Measurements from ENCODE around the gene SMAD4.
"Not testable (repeated sequence)": the region's sequence is repeated elsewhere in the genome, so short reads cannot be mapped to it uniquely, and the experiment has no call there.

SMAD4 gene

DNA sequence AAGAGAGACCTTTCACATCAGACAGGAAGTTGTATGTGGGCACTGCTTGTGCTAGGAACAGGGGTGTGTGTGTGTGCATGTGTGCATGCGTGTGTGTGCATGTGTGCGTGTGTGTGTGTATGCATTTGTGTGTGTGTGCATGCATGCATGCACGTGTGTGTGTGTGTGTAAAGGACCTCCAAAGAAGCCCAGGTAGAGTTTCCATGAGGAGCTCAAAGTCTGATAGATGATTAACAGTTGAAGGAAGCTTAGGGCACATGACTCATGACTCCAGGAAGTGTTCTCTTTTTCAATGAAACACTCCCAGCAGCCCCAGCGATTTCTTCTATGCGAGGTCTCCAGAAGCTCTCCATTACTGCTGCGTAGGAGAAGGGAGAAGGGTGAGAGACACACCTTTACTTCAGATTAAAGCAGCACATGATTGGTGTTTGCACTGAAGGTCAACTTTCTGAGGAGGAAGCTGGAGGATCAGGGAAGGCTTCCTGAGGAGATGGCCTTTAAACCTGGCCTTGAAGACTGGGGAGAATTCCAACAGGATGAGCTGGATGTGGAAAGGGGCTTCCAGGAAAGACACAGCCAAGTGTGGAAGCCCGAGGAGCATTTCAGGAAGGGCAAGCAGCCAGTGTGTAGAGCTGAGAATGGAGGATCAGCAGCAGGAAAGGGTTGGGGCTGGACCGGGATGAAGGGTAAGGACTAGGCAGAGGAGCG, 77.7 kb downstream of the SMAD4 start:
- H3K9ac ChIP-seq (ENCODE audit: low read depth in 1 of 2, low read length in 2 of 2), result no peak overlapping the region
- no peak overlapping the region for H3K27ac ChIP-seq (ENCODE audit: low read depth, low read length)
- H3K4me1 ChIP-seq (ENCODE audit: control insufficient read depth in 1 of 2, insufficient read depth in 2 of 2, low read length in 2 of 2), result no peaks in the 10 kb centered on the region
- H3K9me3 ChIP-seq (ENCODE audit: control insufficient read depth in 1 of 2, low read length in 2 of 2), result no peaks in the 10 kb centered on the region
- no peaks in the 10 kb centered on the region for H3K36me3 ChIP-seq (ENCODE audit: control insufficient read depth in 1 of 2, insufficient read depth in 2 of 2, low read length in 2 of 2)
- no peak overlapping the region for H3K4me3 ChIP-seq (ENCODE audit: low read depth in 1 of 2, low read length in 2 of 2)
- no peaks in the 10 kb centered on the region for H3K27me3 ChIP-seq (ENCODE audit: control insufficient read depth in 1 of 2, insufficient read depth in 2 of 2, low read length in 2 of 2)

DNA sequence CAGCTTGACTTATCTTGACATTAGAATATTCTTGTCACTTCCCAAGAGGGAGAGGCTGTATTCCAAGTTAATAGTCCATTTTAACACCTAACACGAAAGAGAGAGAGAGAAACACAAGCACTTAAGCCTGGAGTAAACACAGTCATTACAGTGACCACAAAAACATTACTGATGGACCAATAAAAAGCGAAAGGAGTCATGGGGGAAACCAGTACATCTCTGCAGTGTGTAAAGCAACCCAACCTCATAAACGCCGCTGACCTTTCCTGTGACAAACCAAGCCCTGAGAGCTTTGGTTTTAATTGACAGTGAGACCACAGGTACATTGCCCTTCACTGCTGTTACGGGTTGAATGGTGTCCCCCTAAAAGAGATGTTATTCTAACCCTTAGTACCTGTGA, 78.3 kb downstream of the SMAD4 start:
- H3K9me3 ChIP-seq (ENCODE audit: control insufficient read depth in 1 of 2, low read length in 2 of 2), result no peaks in the 10 kb centered on the region
- no peak overlapping the region for H3K9ac ChIP-seq (ENCODE audit: low read depth in 1 of 2, low read length in 2 of 2)
- no peak overlapping the region for H3K27ac ChIP-seq (ENCODE audit: low read depth, low read length)
- no peaks in the 10 kb centered on the region for H3K36me3 ChIP-seq (ENCODE audit: control insufficient read depth in 1 of 2, insufficient read depth in 2 of 2, low read length in 2 of 2)
- no peak overlapping the region for H3K4me3 ChIP-seq (ENCODE audit: low read depth in 1 of 2, low read length in 2 of 2)
- H3K4me1 ChIP-seq (ENCODE audit: control insufficient read depth in 1 of 2, insufficient read depth in 2 of 2, low read length in 2 of 2), result no peaks in the 10 kb centered on the region
- H3K27me3 ChIP-seq (ENCODE audit: control insufficient read depth in 1 of 2, insufficient read depth in 2 of 2, low read length in 2 of 2), result no peaks in the 10 kb centered on the region

DNA sequence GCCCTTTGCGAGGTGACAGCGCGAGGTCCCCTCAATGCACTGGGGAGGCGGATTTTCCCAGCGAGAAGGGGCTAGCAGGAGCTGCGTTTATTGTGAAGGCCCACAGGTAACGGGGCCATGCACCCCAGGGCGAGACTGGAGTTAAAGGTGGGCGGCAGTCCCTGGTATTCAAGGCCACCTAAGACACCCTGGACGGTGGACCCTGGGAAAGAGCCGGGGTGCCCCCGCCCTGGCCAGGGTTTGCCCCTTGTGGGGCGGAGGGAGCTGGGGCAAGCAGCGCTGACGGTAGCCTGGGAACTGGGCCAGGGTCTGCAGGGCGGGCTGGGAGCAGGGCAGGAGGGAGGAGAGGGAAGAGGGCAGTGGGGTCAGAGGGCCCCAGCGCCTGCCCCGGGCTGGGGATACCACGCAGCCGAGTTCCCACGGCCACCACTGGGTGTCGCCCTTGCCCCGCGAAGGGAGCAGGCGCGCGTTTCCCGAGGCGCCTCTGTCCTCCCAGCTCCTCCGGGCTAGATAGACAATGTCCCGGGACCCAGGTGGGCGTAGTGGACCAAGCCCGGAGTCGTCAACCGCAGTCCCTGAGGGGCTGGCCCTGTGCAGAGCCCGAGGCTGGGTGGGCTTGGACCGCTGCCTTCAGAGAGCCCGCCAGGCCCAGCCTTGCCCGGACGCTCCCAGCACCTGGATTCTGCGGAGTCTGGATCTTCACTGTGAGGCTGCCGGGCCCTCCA, 80.2 kb downstream of the SMAD4 start:
- H3K4me3 ChIP-seq (ENCODE audit: low read depth in 1 of 2, low read length in 2 of 2), result no peak overlapping the region
- no peaks in the 10 kb centered on the region for H3K9me3 ChIP-seq (ENCODE audit: control insufficient read depth in 1 of 2, low read length in 2 of 2)
- H3K9ac ChIP-seq (ENCODE audit: low read depth in 1 of 2, low read length in 2 of 2), result no peak overlapping the region
- no peaks in the 10 kb centered on the region for H3K4me1 ChIP-seq (ENCODE audit: control insufficient read depth in 1 of 2, insufficient read depth in 2 of 2, low read length in 2 of 2)
- no peaks in the 10 kb centered on the region for H3K36me3 ChIP-seq (ENCODE audit: control insufficient read depth in 1 of 2, insufficient read depth in 2 of 2, low read length in 2 of 2)
- no peak overlapping the region for H3K27ac ChIP-seq (ENCODE audit: low read depth, low read length)
- no peaks in the 10 kb centered on the region for H3K27me3 ChIP-seq (ENCODE audit: control insufficient read depth in 1 of 2, insufficient read depth in 2 of 2, low read length in 2 of 2)

DNA sequence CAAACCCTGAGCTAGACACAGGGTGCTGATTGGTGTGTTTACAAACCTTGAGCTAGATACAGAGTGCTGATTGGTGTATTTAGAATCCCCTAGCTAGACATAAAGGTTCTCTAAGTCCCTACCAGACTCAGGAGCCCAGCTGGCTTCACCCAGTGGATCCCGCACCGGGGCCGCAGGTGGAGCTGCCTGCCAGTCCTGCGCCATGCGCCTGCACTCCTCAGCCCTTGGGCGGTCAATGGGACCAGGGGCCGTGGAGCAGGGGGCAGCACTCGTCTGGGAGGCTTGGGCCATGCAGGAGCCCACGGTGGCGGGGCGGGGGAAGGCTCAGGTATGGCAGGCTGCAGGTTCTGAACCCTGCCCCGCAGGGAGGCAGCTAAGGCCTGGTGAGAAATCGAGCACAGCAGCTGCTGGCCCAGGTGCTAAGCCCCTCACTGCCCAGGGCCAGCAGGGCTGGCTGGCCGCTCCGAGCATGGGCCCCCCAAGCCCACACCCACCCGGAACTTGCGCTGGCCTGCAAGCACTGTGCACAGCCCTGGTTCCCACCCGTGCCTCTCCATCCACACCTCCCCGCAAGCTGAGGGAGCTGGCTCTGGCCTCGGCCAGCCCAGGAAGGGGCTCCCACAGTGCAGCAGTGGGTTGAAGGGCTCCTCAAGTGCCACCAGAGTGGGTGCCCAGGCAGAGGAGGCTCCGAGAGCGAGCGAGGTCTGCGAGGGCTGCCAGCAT, 81.8 kb downstream of the SMAD4 start:
- not testable (repeated sequence) for H3K9me3 ChIP-seq (ENCODE audit: control insufficient read depth in 1 of 2, low read length in 2 of 2); H3K4me1 ChIP-seq (ENCODE audit: control insufficient read depth in 1 of 2, insufficient read depth in 2 of 2, low read length in 2 of 2); H3K36me3 ChIP-seq (ENCODE audit: control insufficient read depth in 1 of 2, insufficient read depth in 2 of 2, low read length in 2 of 2); H3K9ac ChIP-seq (ENCODE audit: low read depth in 1 of 2, low read length in 2 of 2); H3K27me3 ChIP-seq (ENCODE audit: control insufficient read depth in 1 of 2, insufficient read depth in 2 of 2, low read length in 2 of 2); H3K4me3 ChIP-seq (ENCODE audit: low read depth in 1 of 2, low read length in 2 of 2); H3K27ac ChIP-seq (ENCODE audit: low read depth, low read length)

DNA sequence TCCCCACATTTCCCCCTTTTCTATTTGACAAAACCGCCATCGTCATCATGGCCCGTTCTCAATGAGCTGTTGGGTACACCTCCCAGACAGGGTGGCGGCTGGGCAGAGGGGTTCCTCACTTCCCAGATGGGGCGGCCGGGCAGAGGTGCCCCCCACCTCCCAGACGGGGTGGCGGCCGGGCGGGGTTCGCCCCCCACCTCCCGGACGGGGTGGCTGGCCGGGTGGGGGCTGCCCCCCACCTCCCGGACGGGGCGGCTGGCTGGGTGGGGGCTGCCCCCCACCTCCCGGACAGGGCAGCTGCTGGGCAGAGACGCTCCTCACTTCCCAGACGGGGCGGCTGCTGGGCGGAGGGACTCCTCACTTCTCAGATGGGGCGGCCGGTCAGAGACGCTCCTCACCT, 87.0 kb downstream of the SMAD4 start:
- H3K36me3 ChIP-seq (ENCODE audit: control insufficient read depth in 1 of 2, insufficient read depth in 2 of 2, low read length in 2 of 2); H3K4me1 ChIP-seq (ENCODE audit: control insufficient read depth in 1 of 2, insufficient read depth in 2 of 2, low read length in 2 of 2); H3K9me3 ChIP-seq (ENCODE audit: control insufficient read depth in 1 of 2, low read length in 2 of 2); H3K27ac ChIP-seq (ENCODE audit: low read depth, low read length); H3K4me3 ChIP-seq (ENCODE audit: low read depth in 1 of 2, low read length in 2 of 2); H3K27me3 ChIP-seq (ENCODE audit: control insufficient read depth in 1 of 2, insufficient read depth in 2 of 2, low read length in 2 of 2); H3K9ac ChIP-seq (ENCODE audit: low read depth in 1 of 2, low read length in 2 of 2): not testable (repeated sequence)

DNA sequence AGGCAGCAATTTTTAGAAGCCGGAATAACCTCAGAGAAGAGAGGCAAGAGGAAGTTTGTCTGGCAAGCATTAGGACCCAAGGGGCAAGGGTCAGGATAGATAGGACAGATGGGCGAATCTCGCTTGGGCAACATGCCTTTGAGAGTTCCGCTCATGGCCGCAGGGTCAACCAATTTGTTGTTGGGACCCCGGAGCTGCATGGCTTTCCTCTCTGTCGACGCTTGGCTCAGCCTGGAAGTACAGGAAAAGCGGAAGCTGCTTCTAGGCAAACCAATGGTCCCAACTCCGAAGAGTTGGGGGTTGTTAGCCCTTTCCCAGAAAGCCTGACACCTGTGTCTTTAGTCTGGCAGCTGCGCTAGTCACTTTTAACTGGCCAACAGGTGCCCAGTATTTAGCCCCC, 89.5 kb downstream of the SMAD4 start:
- H3K27ac ChIP-seq (ENCODE audit: low read depth, low read length); H3K9me3 ChIP-seq (ENCODE audit: control insufficient read depth in 1 of 2, low read length in 2 of 2); H3K27me3 ChIP-seq (ENCODE audit: control insufficient read depth in 1 of 2, insufficient read depth in 2 of 2, low read length in 2 of 2); H3K4me3 ChIP-seq (ENCODE audit: low read depth in 1 of 2, low read length in 2 of 2); H3K36me3 ChIP-seq (ENCODE audit: control insufficient read depth in 1 of 2, insufficient read depth in 2 of 2, low read length in 2 of 2); H3K9ac ChIP-seq (ENCODE audit: low read depth in 1 of 2, low read length in 2 of 2); H3K4me1 ChIP-seq (ENCODE audit: control insufficient read depth in 1 of 2, insufficient read depth in 2 of 2, low read length in 2 of 2): not testable (repeated sequence)

DNA sequence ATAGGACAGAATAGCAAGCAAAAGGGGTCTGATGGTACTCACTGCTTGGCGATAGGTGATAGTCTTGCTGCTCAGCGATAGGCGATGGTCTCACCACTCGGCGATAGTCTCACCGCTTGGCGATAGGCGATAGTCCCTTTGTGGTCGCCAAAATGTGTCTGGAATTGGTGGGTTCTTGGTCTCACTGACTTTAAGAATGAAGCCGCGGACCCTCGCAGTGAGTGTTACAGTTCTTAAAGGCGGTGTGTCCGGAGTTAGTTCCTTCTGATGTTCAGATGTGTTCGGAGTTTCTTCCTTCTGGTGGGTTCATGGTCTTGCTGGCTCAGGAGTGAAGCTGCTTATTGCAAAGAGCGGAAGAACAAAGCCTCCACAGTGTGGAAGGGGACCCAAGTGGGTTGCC, 90.0 kb downstream of the SMAD4 start:
- not testable (repeated sequence) for H3K27ac ChIP-seq (ENCODE audit: low read depth, low read length); H3K9me3 ChIP-seq (ENCODE audit: control insufficient read depth in 1 of 2, low read length in 2 of 2); H3K27me3 ChIP-seq (ENCODE audit: control insufficient read depth in 1 of 2, insufficient read depth in 2 of 2, low read length in 2 of 2); H3K4me3 ChIP-seq (ENCODE audit: low read depth in 1 of 2, low read length in 2 of 2); H3K36me3 ChIP-seq (ENCODE audit: control insufficient read depth in 1 of 2, insufficient read depth in 2 of 2, low read length in 2 of 2); H3K4me1 ChIP-seq (ENCODE audit: control insufficient read depth in 1 of 2, insufficient read depth in 2 of 2, low read length in 2 of 2); H3K9ac ChIP-seq (ENCODE audit: low read depth in 1 of 2, low read length in 2 of 2)

DNA sequence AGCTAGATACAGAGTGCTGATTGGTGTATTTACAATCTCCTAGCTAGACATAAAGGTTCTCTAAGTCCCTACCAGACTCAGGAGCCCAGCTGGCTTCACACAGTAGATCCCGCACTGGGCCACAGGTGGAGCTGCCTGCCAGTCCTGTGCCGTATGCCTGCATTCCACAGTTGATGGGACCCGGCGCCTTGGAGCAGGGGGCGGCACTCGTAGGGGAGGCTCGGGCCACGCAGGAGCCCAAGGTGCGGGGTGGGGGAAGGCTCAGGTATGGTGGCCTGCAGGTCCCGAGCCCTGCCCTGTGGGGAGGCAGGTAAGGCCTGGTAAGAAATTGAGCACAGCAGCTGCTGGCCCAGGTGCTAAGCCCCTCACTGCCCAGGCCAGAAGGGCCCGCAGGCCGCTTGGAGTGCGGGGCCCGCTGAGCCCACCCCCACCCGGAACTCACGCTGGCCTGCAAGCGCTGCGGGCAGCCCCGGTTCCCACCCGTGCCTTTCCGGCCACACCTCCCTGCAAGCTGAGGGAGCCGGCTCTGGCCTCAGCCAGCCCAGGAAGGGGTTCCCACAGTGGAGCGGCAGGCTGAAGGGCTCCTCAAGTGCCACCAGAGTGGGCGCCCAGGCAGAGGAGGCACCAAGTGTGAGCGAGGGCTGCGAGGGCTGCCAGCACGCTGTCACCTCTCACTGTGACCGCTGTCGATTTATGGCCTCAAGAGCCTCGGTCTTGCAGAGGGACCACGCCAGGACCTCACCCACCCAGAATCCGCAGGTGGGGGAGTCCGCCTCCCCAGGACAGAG, 91.0 kb downstream of the SMAD4 start:
- Histone ChIP-seq H3K4me3 (ENCODE audit: low read depth in 1 of 2, low read length in 2 of 2) (no peak overlapping the region), H3K27me3 (ENCODE audit: control insufficient read depth in 1 of 2, insufficient read depth in 2 of 2, low read length in 2 of 2) (no peaks in the 10 kb centered on the region), H3K27ac (ENCODE audit: low read depth, low read length) (no peak overlapping the region), H3K36me3 (ENCODE audit: control insufficient read depth in 1 of 2, insufficient read depth in 2 of 2, low read length in 2 of 2) (no peaks in the 10 kb centered on the region), H3K9me3 (ENCODE audit: control insufficient read depth in 1 of 2, low read length in 2 of 2) (no peaks in the 10 kb centered on the region), H3K4me1 (ENCODE audit: control insufficient read depth in 1 of 2, insufficient read depth in 2 of 2, low read length in 2 of 2) (no peaks in the 10 kb centered on the region), H3K9ac (ENCODE audit: low read depth in 1 of 2, low read length in 2 of 2) (no peak overlapping the region)

DNA sequence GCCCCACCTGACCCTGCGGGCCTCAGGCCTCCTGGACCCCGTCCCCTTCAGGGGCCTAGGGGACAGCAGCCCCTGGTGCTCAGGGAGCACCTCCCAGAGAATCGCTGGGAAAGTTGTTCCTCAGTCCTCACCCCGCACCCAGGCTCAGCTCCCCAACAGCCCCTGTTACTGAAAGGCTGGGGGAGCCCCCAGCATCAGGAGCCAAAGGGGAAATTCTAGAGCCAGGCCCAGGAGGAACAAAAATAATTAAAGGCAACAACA, 91.5 kb downstream of the SMAD4 start:
- Histone ChIP-seq H3K4me1 (ENCODE audit: control insufficient read depth in 1 of 2, insufficient read depth in 2 of 2, low read length in 2 of 2) (no peaks in the 10 kb centered on the region), H3K9me3 (ENCODE audit: control insufficient read depth in 1 of 2, low read length in 2 of 2) (no peaks in the 10 kb centered on the region), H3K9ac (ENCODE audit: low read depth in 1 of 2, low read length in 2 of 2) (no peak overlapping the region), H3K27ac (ENCODE audit: low read depth, low read length) (no peak overlapping the region), H3K27me3 (ENCODE audit: control insufficient read depth in 1 of 2, insufficient read depth in 2 of 2, low read length in 2 of 2) (no peaks in the 10 kb centered on the region), H3K36me3 (ENCODE audit: control insufficient read depth in 1 of 2, insufficient read depth in 2 of 2, low read length in 2 of 2) (no peaks in the 10 kb centered on the region), H3K4me3 (ENCODE audit: low read depth in 1 of 2, low read length in 2 of 2) (no peak overlapping the region)
